Activated naive CD4-positive, alpha-beta T cell treated with anti-CD3 and anti-CD28 coated beads, Interleukin-2, amount 10 ng/mL, durations not matched to agents 7 days and 5 days (primary cell): ENCODE data around the gene GRB10.

Experiments
- CTCF ChIA-PET: fragments of 350-600 bp; sonication (Branson Sonifier 250); formaldehyde crosslinking; loops from one replicate; lab custom pipeline; 2021; ENCODE audit warnings: antibody characterized with exemption; lab: Charles Lee
- DNase-seq: peaks from one replicate; pipeline ENCODE4 v3.0.0-alpha.2; 2020
- H3K27ac Mint-ChIP-seq: one replicate; pipeline ENCODE4 v1.8.0; 2021; ENCODE audit warnings: mild to moderate bottlenecking, moderate library complexity, mixed read lengths
- H3K27me3 Mint-ChIP-seq: one replicate; pipeline ENCODE4 v1.8.0; 2021; ENCODE audit warnings: mild to moderate bottlenecking, mixed read lengths
- H3K36me3 Mint-ChIP-seq: one replicate; pipeline ENCODE4 v1.8.0; 2021; ENCODE audit warnings: mixed read lengths
- H3K4me1 Mint-ChIP-seq: one replicate; pipeline ENCODE4 v1.8.0; 2021; ENCODE audit warnings: mixed read lengths
- H3K4me3 Mint-ChIP-seq: one replicate; pipeline ENCODE4 v1.8.0; 2021; ENCODE audit warnings: mild to moderate bottlenecking, moderate library complexity, mixed read lengths
- H3K9me3 Mint-ChIP-seq: one replicate; pipeline ENCODE4 v1.8.0; 2021; ENCODE audit warnings: mixed read lengths

Gene GRB10

GRCh38 chr7:50651271-50651989 is 131.3 kb downstream of the GRB10 start:
- Mint-ChIP-seq H3K4me3 (no peak overlapping the region), H3K27me3 (peaks cover 32% of the 10 kb centered on the region), H3K9me3 (no peaks in the 10 kb centered on the region), H3K27ac (no peak overlapping the region), H3K4me1 (peaks cover 17% of the 10 kb centered on the region), H3K36me3 (no peaks in the 10 kb centered on the region)
- no peak for DNase-seq
- CTCF ChIA-PET = no interaction called here

DNA sequence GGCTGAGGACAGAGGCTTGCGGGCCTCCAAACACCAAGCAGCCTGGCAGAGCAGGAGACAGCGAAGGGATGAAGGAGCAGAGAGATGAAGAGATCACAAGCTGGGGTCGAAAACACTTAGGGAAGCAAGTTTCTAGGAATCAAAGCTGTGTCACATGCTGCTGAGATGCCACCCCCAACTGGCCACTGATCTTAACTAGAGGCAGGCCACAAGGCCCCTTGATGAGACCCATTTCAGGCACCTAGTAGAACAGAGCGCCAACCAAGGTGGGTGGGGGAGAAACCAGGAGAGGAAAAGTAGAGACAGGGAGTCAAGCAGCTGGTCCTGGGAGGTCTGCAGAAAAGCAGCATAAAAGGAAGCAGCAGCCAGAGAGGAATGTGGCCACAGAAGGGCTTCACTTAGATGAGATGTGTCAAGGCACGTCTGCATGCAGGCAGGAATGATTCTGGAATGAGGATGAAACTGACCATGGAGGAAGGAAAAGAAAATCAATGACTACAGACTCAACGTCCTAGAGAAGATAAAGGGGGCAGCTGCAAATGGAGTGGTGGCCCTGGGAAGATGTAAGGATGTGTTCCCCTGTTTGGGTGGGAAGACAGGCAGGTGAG is 132.5 kb downstream of the GRB10 start:
- H3K27me3 Mint-ChIP-seq = peaks cover 26% of the 10 kb centered on the region
- H3K36me3 Mint-ChIP-seq = no peaks in the 10 kb centered on the region

GRCh38 chr7:50649259-50649885 is 133.3 kb downstream of the GRB10 start:
- no peak overlapping the region for H3K4me3 Mint-ChIP-seq
- peaks cover 30% of the 10 kb centered on the region for H3K27me3 Mint-ChIP-seq
- no peak for DNase-seq
- H3K4me1 Mint-ChIP-seq = peaks cover 17% of the 10 kb centered on the region
- H3K36me3 Mint-ChIP-seq = no peaks in the 10 kb centered on the region
- H3K27ac Mint-ChIP-seq = no peak overlapping the region
- no peaks in the 10 kb centered on the region for H3K9me3 Mint-ChIP-seq
- CTCF ChIA-PET = no interaction called here

More for the DNA sequence above, 132.5 kb downstream of the GRB10 start:
- DNase-seq = no peak
- CTCF ChIA-PET = no interaction called here
- no peak overlapping the region for H3K27ac Mint-ChIP-seq
- no peaks in the 10 kb centered on the region for H3K9me3 Mint-ChIP-seq
- H3K4me3 Mint-ChIP-seq = no peak overlapping the region
- H3K4me1 Mint-ChIP-seq = peaks cover 17% of the 10 kb centered on the region

DNA sequence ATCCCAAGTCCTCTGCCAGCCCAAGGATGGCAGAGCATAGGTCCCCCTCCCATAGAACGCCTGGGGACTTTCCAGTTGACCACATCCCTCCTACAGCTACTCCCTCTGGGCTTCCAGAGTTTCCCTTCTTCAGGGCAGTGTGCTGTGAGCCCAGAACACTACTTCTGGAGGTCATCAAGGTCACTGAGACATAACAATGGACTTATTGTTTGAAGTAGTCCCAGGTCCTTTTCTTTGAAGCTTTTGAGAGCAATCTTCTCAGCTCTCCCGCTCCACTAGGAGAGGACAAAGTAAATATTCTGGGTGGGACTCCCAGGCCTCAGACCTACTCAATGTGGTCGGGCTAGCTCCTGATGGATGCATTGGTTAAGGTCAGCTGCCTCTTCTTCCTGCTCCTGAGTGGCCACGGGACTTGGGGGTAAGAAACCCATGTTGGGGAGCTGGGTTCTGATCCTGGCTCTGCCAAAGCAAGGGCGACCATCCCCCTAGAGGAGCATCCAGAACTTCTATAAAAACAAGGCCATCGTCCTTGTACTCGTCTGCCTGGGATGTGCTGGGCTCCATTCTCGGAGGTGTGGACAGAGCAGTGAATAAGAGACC is 134.0 kb downstream of the GRB10 start:
- peaks cover 24% of the 10 kb centered on the region for H3K27me3 Mint-ChIP-seq
- CTCF ChIA-PET = interaction anchor here (0.8 kb wide), 2 partner anchors 16 to 27 kb away, joined by 3 read pairs; no protein-coding TSS in a partner anchor
- no peak for DNase-seq
- peaks cover 15% of the 10 kb centered on the region for H3K4me1 Mint-ChIP-seq
- no peaks in the 10 kb centered on the region for H3K9me3 Mint-ChIP-seq
- H3K27ac Mint-ChIP-seq = no peak overlapping the region
- no peaks in the 10 kb centered on the region for H3K36me3 Mint-ChIP-seq
- no peak overlapping the region for H3K4me3 Mint-ChIP-seq

GRCh38 chr7:50648076-50648475 is 134.6 kb downstream of the GRB10 start:
- Mint-ChIP-seq H3K9me3 (no peaks in the 10 kb centered on the region), H3K27me3 (peaks cover 23% of the 10 kb centered on the region), H3K4me3 (no peak overlapping the region), H3K36me3 (no peaks in the 10 kb centered on the region), H3K4me1 (peaks cover 9% of the 10 kb centered on the region), H3K27ac (no peak overlapping the region)
- CTCF ChIA-PET = interaction anchor here (0.8 kb wide), 2 partner anchors 16 to 28 kb away, joined by 3 read pairs; no protein-coding TSS in a partner anchor
- no peak for DNase-seq

GRCh38 chr7:50647286-50647980 is 135.3 kb downstream of the GRB10 start:
- Mint-ChIP-seq H3K9me3 (no peaks in the 10 kb centered on the region), H3K36me3 (no peaks in the 10 kb centered on the region), H3K4me3 (no peak overlapping the region), H3K27ac (no peak overlapping the region), H3K27me3 (peaks cover 17% of the 10 kb centered on the region), H3K4me1 (peaks cover 4% of the 10 kb centered on the region)
- no peak for DNase-seq
- CTCF ChIA-PET = no interaction called here

- Mint-ChIP-seq H3K4me3 (no peak overlapping the region), H3K36me3 (no peaks in the 10 kb centered on the region), H3K27ac (no peak overlapping the region), H3K27me3 (peaks cover 17% of the 10 kb centered on the region), H3K9me3 (no peaks in the 10 kb centered on the region), H3K4me1 (no peaks in the 10 kb centered on the region)
- no peak for DNase-seq
- CTCF ChIA-PET = interaction anchor here (1.0 kb wide), 1 partner anchor 14 kb away, joined by 3 read pairs; no protein-coding TSS in a partner anchor
Measured at GRCh38 chr7:50646069-50646468, 136.6 kb downstream of the GRB10 start.

GRCh38 chr7:50645186-50645585 is 137.5 kb downstream of the GRB10 start:
- H3K27me3 Mint-ChIP-seq = peaks cover 13% of the 10 kb centered on the region
- H3K9me3 Mint-ChIP-seq = no peaks in the 10 kb centered on the region
- no peaks in the 10 kb centered on the region for H3K4me1 Mint-ChIP-seq
- H3K36me3 Mint-ChIP-seq = no peaks in the 10 kb centered on the region
- no peak overlapping the region for H3K4me3 Mint-ChIP-seq
- CTCF ChIA-PET = interaction anchor here (0.7 to 1.8 kb wide), 2 partner anchors 12 to 471 kb away, joined by 3 to 9 read pairs; no protein-coding TSS in a partner anchor
- no peak overlapping the region for H3K27ac Mint-ChIP-seq
- no peak for DNase-seq

GRCh38 chr7:50644586-50644985 is 138.1 kb downstream of the GRB10 start:
- H3K4me3 Mint-ChIP-seq = no peak overlapping the region
- no peaks in the 10 kb centered on the region for H3K4me1 Mint-ChIP-seq
- CTCF ChIA-PET = interaction anchor here (0.7 to 1.8 kb wide), 2 partner anchors 11 to 471 kb away, joined by 3 to 9 read pairs; no protein-coding TSS in a partner anchor
- no peaks in the 10 kb centered on the region for H3K36me3 Mint-ChIP-seq
- H3K27ac Mint-ChIP-seq = no peak overlapping the region
- no peaks in the 10 kb centered on the region for H3K9me3 Mint-ChIP-seq
- no peak for DNase-seq
- peaks cover 8% of the 10 kb centered on the region for H3K27me3 Mint-ChIP-seq

- Mint-ChIP-seq H3K9me3 (no peaks in the 10 kb centered on the region), H3K36me3 (no peaks in the 10 kb centered on the region), H3K4me1 (no peaks in the 10 kb centered on the region), H3K4me3 (no peak overlapping the region), H3K27ac (no peak overlapping the region), H3K27me3 (peaks cover 8% of the 10 kb centered on the region)
- no peak for DNase-seq
- CTCF ChIA-PET = interaction anchor here (1.8 kb wide), 1 partner anchor 11 kb away, joined by 9 read pairs; no protein-coding TSS in a partner anchor
Measured at GRCh38 chr7:50644114-50644513, 138.6 kb downstream of the GRB10 start.

DNA sequence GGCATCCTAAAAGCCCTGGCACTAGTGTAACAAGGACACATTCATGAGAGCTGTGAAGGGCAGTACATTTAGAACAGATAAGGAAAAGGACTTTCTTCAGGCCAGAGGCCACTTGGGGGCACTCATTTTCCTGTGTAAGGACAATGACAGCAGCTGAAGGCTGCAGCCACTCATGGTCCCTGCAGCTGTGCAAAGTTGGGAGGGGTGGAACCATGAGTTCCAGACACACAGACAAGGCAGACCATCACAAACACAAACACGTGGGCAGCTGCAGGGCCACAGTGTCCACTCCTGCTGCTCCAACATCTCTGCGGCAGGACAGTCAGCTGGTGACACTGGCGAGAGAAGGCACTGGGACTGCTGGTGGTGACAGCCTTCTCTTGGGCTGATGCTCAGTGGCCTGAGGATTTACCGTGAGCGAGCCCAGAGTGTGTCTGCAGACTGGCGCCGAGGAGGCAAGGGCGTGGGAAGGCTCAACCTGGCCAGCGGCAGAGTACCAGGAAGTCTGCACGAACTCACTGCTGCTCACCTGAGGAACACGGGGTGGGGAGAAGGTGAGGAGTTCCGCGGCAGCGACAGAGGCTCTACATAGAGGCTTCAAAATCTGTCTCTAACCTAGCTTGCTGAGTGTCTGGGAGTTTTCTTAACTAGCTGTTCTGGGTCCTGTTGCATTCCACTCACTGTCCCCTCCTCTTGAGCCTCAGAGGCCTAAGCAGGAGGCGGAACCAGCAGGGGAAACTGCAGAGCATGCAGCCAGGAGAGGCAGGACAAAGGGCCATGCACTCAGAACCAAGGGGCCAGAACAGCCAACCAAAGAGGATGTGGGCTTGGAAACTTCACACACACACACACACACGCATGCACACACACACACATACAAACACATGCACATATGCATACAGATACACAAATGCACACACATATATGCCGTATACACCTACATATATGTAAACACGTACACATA is 141.0 kb downstream of the GRB10 start:
- Mint-ChIP-seq H3K9me3 (no peaks in the 10 kb centered on the region), H3K36me3 (no peaks in the 10 kb centered on the region), H3K4me3 (no peak overlapping the region), H3K4me1 (no peaks in the 10 kb centered on the region), H3K27me3 (peaks cover 12% of the 10 kb centered on the region), H3K27ac (no peak overlapping the region)
- CTCF ChIA-PET = interaction anchor here (0.8 to 1.9 kb wide), 10 partner anchors 10 to 549 kb away, joined by 3 to 8 read pairs (median 4); partner anchors contain the start of gene ZPBP
- DNase-seq = no peak

- Mint-ChIP-seq H3K27ac (no peak overlapping the region), H3K9me3 (peaks cover 4% of the 10 kb centered on the region), H3K4me1 (no peaks in the 10 kb centered on the region), H3K4me3 (no peak overlapping the region), H3K27me3 (peaks cover 18% of the 10 kb centered on the region), H3K36me3 (no peaks in the 10 kb centered on the region)
- DNase-seq = no peak
- CTCF ChIA-PET = interaction anchor here (0.8 to 1.9 kb wide), 13 partner anchors 9 to 548 kb away, joined by 3 to 8 read pairs (median 4); partner anchors contain the start of gene ZPBP
Measured at GRCh38 chr7:50640779-50641178, 141.9 kb downstream of the GRB10 start.
